A673 (cell line): ENCODE measurements around the gene TBCEL.

Source experiments
- CTCF ChIP-seq: fragments of 300-800, 200-600 bp; sonication (generic); conservative IDR thresholded peaks from 2 replicates; pipeline ENCODE4 v1.5.1; 2017; ENCODE audit warnings: low read depth, mild to moderate bottlenecking, antibody characterized with exemption, low read length, moderate library complexity, mixed read lengths
- EZH2 ChIP-seq: fragments of 200-600 bp; sonication (generic); IDR thresholded peaks from 2 replicates; pipeline ENCODE4 v1.6.1; 2017; ENCODE audit warnings: borderline replicate concordance, low read depth, mild to moderate bottlenecking, mixed read lengths, antibody characterized with exemption, low read length; ENCODE audit not compliant: poor library complexity, severe bottlenecking

GRCh38 chr11:121035780-121036179 lies 11.9 kb downstream of the TBCEL start:
- TF ChIP-seq CTCF: no peak
- no peak for TF ChIP-seq EZH2
